HepG2 (cell line): ENCODE measurements around the gene JUND. TPM values are rescaled to one million over a fixed set of nuclear protein-coding genes. Genes with fewer than 3 reads are reported as not detected.

Source experiments
- ADNP ChIP-seq: sonication (generic); formaldehyde crosslinking; IDR thresholded peaks from 2 replicates; pipeline ENCODE4 v1.4.0; 2020; ENCODE audit warnings: missing genetic modification reagents
- BCL3 ChIP-seq: sonication (generic); formaldehyde crosslinking; IDR thresholded peaks from 2 replicates; pipeline ENCODE4 v1.5.1; 2020; ENCODE audit warnings: mild to moderate bottlenecking, missing genetic modification reagents, moderate library complexity
- EP300 ChIP-seq, 3 experiments: sonication (generic) in 1 of 3; formaldehyde crosslinking in 1 of 3; IDR thresholded peaks; 2 replicates each; pipeline versions ENCODE4 v1.5.1 to v1.6.1; 2011 to 2020; ENCODE audit warnings: low read depth in 2 of 3, low read length in 2 of 3, borderline replicate concordance in 1 of 3, improper control_type of control experiment in 1 of 3, mild to moderate bottlenecking in 1 of 3, missing genetic modification reagents in 1 of 3, moderate library complexity in 1 of 3
- FOSL1 ChIP-seq: sonication (generic); formaldehyde crosslinking; IDR thresholded peaks from 2 replicates; pipeline ENCODE4 v1.9.0; 2021; ENCODE audit warnings: missing genetic modification reagents, borderline replicate concordance
- FOXK2 ChIP-seq: fragments of 450-650 bp; IDR thresholded peaks from 2 replicates; pipeline ENCODE4 v1.6.1; 2016
- HOXA3 ChIP-seq: sonication (generic); formaldehyde crosslinking; IDR thresholded peaks from 2 replicates; pipeline ENCODE4 v1.5.0; 2020; ENCODE audit warnings: missing genetic modification reagents
- KDM2A ChIP-seq: sonication (generic); formaldehyde crosslinking; IDR thresholded peaks from 2 replicates; pipeline ENCODE4 v1.4.0; 2020; ENCODE audit warnings: low read depth, missing genetic modification reagents, borderline replicate concordance
- KDM5B ChIP-seq: sonication (generic); formaldehyde crosslinking; IDR thresholded peaks from 2 replicates; pipeline ENCODE4 v1.4.0; 2020; ENCODE audit warnings: missing genetic modification reagents, mild to moderate bottlenecking, borderline replicate concordance
- KLF9 ChIP-seq: IDR thresholded peaks from 2 replicates; pipeline ENCODE4 v1.6.1; 2016; ENCODE audit warnings: low read depth
- MZF1 ChIP-seq: sonication (generic); formaldehyde crosslinking; IDR thresholded peaks from 2 replicates; pipeline ENCODE4 v1.8.1; 2023; ENCODE audit warnings: mild to moderate bottlenecking, missing genetic modification reagents, borderline replicate concordance
- POLR2A ChIP-seq, 2 experiments: IDR thresholded peaks; 2 replicates each; pipeline ENCODE4 v1.6.1; 2011; ENCODE audit warnings: low read depth in 2 of 2, low read length in 2 of 2, mild to moderate bottlenecking in 1 of 2, moderate library complexity in 1 of 2; ENCODE audit not compliant: insufficient read depth in 1 of 2
- SALL1 ChIP-seq: sonication (generic); formaldehyde crosslinking; IDR thresholded peaks from 2 replicates; pipeline ENCODE4 v1.8.0; 2022; ENCODE audit warnings: mild to moderate bottlenecking, missing genetic modification reagents
- SRY ChIP-seq: sonication (generic); formaldehyde crosslinking; IDR thresholded peaks from 2 replicates; pipeline ENCODE4 v1.8.0; 2022; ENCODE audit warnings: mild to moderate bottlenecking, missing genetic modification reagents
- TBX3 ChIP-seq: fragments of 450-650 bp; IDR thresholded peaks from 2 replicates; pipeline ENCODE4 v1.6.1; 2017; ENCODE audit warnings: antibody characterized with exemption, mild to moderate bottlenecking, inconsistent platforms, borderline replicate concordance
- YEATS2 ChIP-seq: sonication (generic); formaldehyde crosslinking; IDR thresholded peaks from 2 replicates; pipeline ENCODE4 v1.4.0; 2020; ENCODE audit warnings: missing genetic modification reagents, borderline replicate concordance
- ZGPAT ChIP-seq: IDR thresholded peaks from 2 replicates; pipeline ENCODE4 v1.6.1; 2016; ENCODE audit warnings: mild to moderate bottlenecking
- ZIK1 ChIP-seq: sonication (generic); formaldehyde crosslinking; IDR thresholded peaks from 2 replicates; pipeline ENCODE4 v1.5.0; 2020; ENCODE audit warnings: mild to moderate bottlenecking, low read depth, missing genetic modification reagents, borderline replicate concordance
- ZNF431 ChIP-seq: sonication (generic); formaldehyde crosslinking; IDR thresholded peaks from 2 replicates; pipeline ENCODE4 v1.9.0; 2022; ENCODE audit warnings: missing genetic modification reagents, low read depth, mild to moderate bottlenecking, borderline replicate concordance
- ZNF737 ChIP-seq: sonication (generic); formaldehyde crosslinking; IDR thresholded peaks from 2 replicates; pipeline ENCODE4 v1.5.0; 2020; ENCODE audit warnings: missing genetic modification reagents, mild to moderate bottlenecking, borderline replicate concordance
- ZNF749 ChIP-seq: sonication (generic); formaldehyde crosslinking; IDR thresholded peaks from 2 replicates; pipeline ENCODE4 v1.8.0; 2022; ENCODE audit warnings: mild to moderate bottlenecking, missing genetic modification reagents, moderate library complexity, borderline replicate concordance
- ZNF891 ChIP-seq: sonication (generic); formaldehyde crosslinking; IDR thresholded peaks from 2 replicates; pipeline ENCODE4 v1.5.0; 2020; ENCODE audit warnings: mild to moderate bottlenecking, missing genetic modification reagents
- polyA plus RNA-seq, 8 experiments: library from polyadenylated mRNA; depleted of rRNA in 3 of 8; stranded (reverse) in 7 of 8; unstranded in 1 of 8; fragments of >200 nt; fragmentation: Illumina TruSeq in 4 of 8; extraction: Trizol in 4 of 8; gene quantifications; 2 replicates each; pipeline versions ENCODE4 v1.2.1 to v1.2.3, GENCODE V29; 2011 to 2016; ENCODE audit warnings: low read depth in 4 of 8, missing spikeins in 1 of 8, mixed read lengths in 1 of 8; ENCODE audit not compliant: insufficient read depth in 1 of 8
- total RNA-seq, 5 experiments: library from RNA; depleted of rRNA; stranded (reverse); fragments of >200 nt; fragmentation: Illumina TruSeq; extraction: Trizol; gene quantifications; 2 replicates each; pipeline ENCODE4 v1.2.3, GENCODE V29; 2016; ENCODE audit warnings: low read depth in 1 of 5
- TF ChIP-seq, protein P1 (sequence below): sonication (generic); formaldehyde crosslinking; IDR thresholded peaks from 2 replicates; pipeline ENCODE4 v1.8.1; 2022; ENCODE audit warnings: low read depth, mild to moderate bottlenecking, missing genetic modification reagents
- TF ChIP-seq, protein P2 (sequence below): IDR thresholded peaks from 2 replicates; pipeline ENCODE4 v1.6.1; 2018; ENCODE audit warnings: missing genetic modification reagents, mild to moderate bottlenecking, missing compliant biosample characterization

The JUND gene
- total and polyA plus RNA-seq, 2 of the 13 experiments (the other 11 are each of a cell fraction or from before 2014, with no cell fraction given) = 41.2 to 59.8 TPM

GRCh38 chr19:18319591-18320135 lies 38.2 kb upstream of the JUND start (continued):
- peak; percentile 88 for TF ChIP-seq HOXA3 (CRISPR knock-in tag)
- peak; percentile 7; the same call in 1 of the 2 replicates for TF ChIP-seq KDM5B (CRISPR knock-in tag)
- TF ChIP-seq ZNF431 (CRISPR knock-in tag) = peak; percentile 58; the same call in 1 of the 2 replicates
- peak; percentile 70 for TF ChIP-seq ZGPAT
- TF ChIP-seq, protein P1, sequence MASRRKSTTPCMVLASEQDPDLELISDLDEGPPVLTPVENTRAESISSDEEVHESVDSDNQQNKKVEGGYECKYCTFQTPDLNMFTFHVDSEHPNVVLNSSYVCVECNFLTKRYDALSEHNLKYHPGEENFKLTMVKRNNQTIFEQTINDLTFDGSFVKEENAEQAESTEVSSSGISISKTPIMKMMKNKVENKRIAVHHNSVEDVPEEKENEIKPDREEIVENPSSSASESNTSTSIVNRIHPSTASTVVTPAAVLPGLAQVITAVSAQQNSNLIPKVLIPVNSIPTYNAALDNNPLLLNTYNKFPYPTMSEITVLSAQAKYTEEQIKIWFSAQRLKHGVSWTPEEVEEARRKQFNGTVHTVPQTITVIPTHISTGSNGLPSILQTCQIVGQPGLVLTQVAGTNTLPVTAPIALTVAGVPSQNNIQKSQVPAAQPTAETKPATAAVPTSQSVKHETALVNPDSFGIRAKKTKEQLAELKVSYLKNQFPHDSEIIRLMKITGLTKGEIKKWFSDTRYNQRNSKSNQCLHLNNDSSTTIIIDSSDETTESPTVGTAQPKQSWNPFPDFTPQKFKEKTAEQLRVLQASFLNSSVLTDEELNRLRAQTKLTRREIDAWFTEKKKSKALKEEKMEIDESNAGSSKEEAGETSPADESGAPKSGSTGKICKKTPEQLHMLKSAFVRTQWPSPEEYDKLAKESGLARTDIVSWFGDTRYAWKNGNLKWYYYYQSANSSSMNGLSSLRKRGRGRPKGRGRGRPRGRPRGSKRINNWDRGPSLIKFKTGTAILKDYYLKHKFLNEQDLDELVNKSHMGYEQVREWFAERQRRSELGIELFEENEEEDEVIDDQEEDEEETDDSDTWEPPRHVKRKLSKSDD (CRISPR knock-in tag) = 0 out of 2 replicates have a peak, but pooled peaks have one; percentile 44
- peak; percentile 81 for TF ChIP-seq BCL3 (CRISPR knock-in tag)
- TF ChIP-seq ZNF737 (CRISPR knock-in tag) = no peak
- TF ChIP-seq KDM2A (CRISPR knock-in tag) = peak; percentile 42; the same call in 1 of the 2 replicates
- no peak for TF ChIP-seq KLF9 (CRISPR knock-in tag)
- TF ChIP-seq ZNF891 = no peak
- TF ChIP-seq EP300 (IDR thresholded peaks at IDR 0.05; ENCODE audit: low read depth in 2 of 2, low read length in 2 of 2) = peak in 1 of 2 experiments; percentile 83; a peak in 2 of 4 replicates
- peak; percentile 68; the same call in 1 of the 2 replicates for TF ChIP-seq EP300 (CRISPR knock-in tag; IDR thresholded peaks at IDR 0.05; ENCODE audit: borderline replicate concordance)
- TF ChIP-seq, protein P2, sequence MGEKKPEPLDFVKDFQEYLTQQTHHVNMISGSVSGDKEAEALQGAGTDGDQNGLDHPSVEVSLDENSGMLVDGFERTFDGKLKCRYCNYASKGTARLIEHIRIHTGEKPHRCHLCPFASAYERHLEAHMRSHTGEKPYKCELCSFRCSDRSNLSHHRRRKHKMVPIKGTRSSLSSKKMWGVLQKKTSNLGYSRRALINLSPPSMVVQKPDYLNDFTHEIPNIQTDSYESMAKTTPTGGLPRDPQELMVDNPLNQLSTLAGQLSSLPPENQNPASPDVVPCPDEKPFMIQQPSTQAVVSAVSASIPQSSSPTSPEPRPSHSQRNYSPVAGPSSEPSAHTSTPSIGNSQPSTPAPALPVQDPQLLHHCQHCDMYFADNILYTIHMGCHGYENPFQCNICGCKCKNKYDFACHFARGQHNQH (CRISPR knock-in tag) = peak; percentile 91
- 0 out of 2 replicates have a peak, but pooled peaks have one; percentile 34 for TF ChIP-seq ZIK1 (CRISPR knock-in tag)
- TF ChIP-seq FOXK2 = peak; percentile 47; the same call in 1 of the 2 replicates
- TF ChIP-seq SRY (CRISPR knock-in tag) = peak; percentile 71; the same call in 1 of the 2 replicates
- TF ChIP-seq ZNF749 = 0 out of 2 replicates have a peak, but pooled peaks have one; percentile 34
- TF ChIP-seq ADNP = 0 out of 2 replicates have a peak, but pooled peaks have one; percentile 70
- peak; percentile 50; the same call in 1 of the 2 replicates for TF ChIP-seq YEATS2
- no peak for TF ChIP-seq MZF1 (CRISPR knock-in tag)
- peak; percentile 95 for TF ChIP-seq SALL1 (CRISPR knock-in tag)
- TF ChIP-seq TBX3 = peak; percentile 76; the same call in 1 of the 2 replicates
- TF ChIP-seq POLR2A (IDR thresholded peaks at IDR 0.05; ENCODE audit: insufficient read depth in 1 of 2, low read depth in 2 of 2, low read length in 2 of 2) = peak in 1 of 2 experiments; percentile 52; a peak in 2 of 4 replicates
- TF ChIP-seq FOSL1 (CRISPR knock-in tag) = no peak
